Activated CD8-positive, alpha-beta T cell treated with anti-CD3 and anti-CD28 coated beads for 36 hours (primary cell): ENCODE measurements around the gene CRIM1. TPM values are rescaled to one million over a fixed set of nuclear protein-coding genes. Genes with fewer than 3 reads are reported as not detected.
A peak's percentile ranks its signal among the peaks of the same experiment; 100 is the strongest.

Source experiments
- ATAC-seq: fragments of 200-7000 bp; cut with Tn5 transposase; one replicate; pipeline ENCODE4 v1.10.0; 2021; ENCODE audit warnings: mild to moderate bottlenecking, moderate library complexity
- CTCF ChIA-PET: fragments of 350-600 bp; sonication (Branson Sonifier 250); formaldehyde crosslinking; loops from one replicate; lab custom pipeline; 2021; ENCODE audit warnings: antibody characterized with exemption; lab: Charles Lee
- POLR2A ChIA-PET: fragments of 350-600 bp; sonication (Branson Sonifier 250); formaldehyde crosslinking; loops from one replicate; lab custom pipeline; 2021; ENCODE audit warnings: antibody characterized with exemption; lab: Charles Lee
- DNase-seq: peaks from one replicate; pipeline ENCODE4 v3.0.0-alpha.2; 2020
- H3K27ac Mint-ChIP-seq: one replicate; pipeline ENCODE4 v1.8.0; 2021; ENCODE audit warnings: mild to moderate bottlenecking, mixed read lengths
- H3K27me3 Mint-ChIP-seq: one replicate; pipeline ENCODE4 v1.8.0; 2021; ENCODE audit warnings: mixed read lengths
- H3K36me3 Mint-ChIP-seq: one replicate; pipeline ENCODE4 v1.8.0; 2021; ENCODE audit warnings: low read depth, mixed read lengths
- H3K4me1 Mint-ChIP-seq: one replicate; pipeline ENCODE4 v1.8.0; 2021; ENCODE audit warnings: low read depth, mixed read lengths
- H3K4me3 Mint-ChIP-seq: one replicate; pipeline ENCODE4 v1.8.0; 2021; ENCODE audit warnings: mild to moderate bottlenecking, moderate library complexity, mixed read lengths
- H3K9me3 Mint-ChIP-seq: one replicate; pipeline ENCODE4 v1.8.0; 2021; ENCODE audit warnings: mixed read lengths
- intact Hi-C: fragments of 100-400 bp; cut with micrococcal nuclease; formaldehyde crosslinking; loops from one replicate; pipeline ENCODE4 v1.10.0; 2022
- total RNA-seq, 2 experiments: library from RNA; stranded (reverse); gene quantifications; one replicate each; pipeline ENCODE4 v1.2.3, GENCODE V29; 2021
- TF ChIP-seq, protein P1 (sequence below): fragments of 200-600 bp; IDR thresholded peaks from one replicate; pipeline ENCODE4 v1.8.0; 2022; ENCODE audit warnings: antibody characterized with exemption, mild to moderate bottlenecking

CRIM1 gene
- total RNA-seq, 2 experiments from 2014 or later, result 14.4 to 15.9 TPM

DNA sequence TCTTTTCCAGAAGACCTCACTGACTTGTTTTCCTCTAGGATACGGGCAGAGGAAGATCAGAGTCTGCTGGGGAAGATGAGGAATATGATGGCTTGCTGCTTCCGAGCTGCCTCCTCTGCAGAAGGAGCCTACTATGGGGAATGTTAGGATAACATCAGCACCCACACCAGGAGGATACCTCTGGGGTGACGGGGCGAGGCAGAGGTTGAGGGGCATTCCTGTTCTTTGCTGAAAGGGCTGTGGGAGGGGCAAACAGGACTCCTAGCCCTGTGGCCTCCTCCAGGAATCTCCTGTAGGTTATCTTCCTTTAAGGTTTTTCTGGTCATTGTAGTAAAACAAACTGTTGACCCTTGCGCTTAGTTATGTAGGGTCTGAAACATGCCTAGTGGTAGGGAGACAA, 102.5 kb downstream of the CRIM1 start:
- no peaks in the 10 kb centered on the region for H3K27me3 Mint-ChIP-seq
- H3K27ac Mint-ChIP-seq, result no peak overlapping the region
- intact Hi-C loops, result no loop called here
- ChIA-PET CTCF (no interaction called here), POLR2A (no interaction called here)
- H3K4me1 Mint-ChIP-seq, result no peaks in the 10 kb centered on the region
- ATAC-seq, result no peak
- H3K4me3 Mint-ChIP-seq, result no peak overlapping the region
- no peaks in the 10 kb centered on the region for H3K9me3 Mint-ChIP-seq
- no peaks in the 10 kb centered on the region for H3K36me3 Mint-ChIP-seq
- TF ChIP-seq, protein P1, sequence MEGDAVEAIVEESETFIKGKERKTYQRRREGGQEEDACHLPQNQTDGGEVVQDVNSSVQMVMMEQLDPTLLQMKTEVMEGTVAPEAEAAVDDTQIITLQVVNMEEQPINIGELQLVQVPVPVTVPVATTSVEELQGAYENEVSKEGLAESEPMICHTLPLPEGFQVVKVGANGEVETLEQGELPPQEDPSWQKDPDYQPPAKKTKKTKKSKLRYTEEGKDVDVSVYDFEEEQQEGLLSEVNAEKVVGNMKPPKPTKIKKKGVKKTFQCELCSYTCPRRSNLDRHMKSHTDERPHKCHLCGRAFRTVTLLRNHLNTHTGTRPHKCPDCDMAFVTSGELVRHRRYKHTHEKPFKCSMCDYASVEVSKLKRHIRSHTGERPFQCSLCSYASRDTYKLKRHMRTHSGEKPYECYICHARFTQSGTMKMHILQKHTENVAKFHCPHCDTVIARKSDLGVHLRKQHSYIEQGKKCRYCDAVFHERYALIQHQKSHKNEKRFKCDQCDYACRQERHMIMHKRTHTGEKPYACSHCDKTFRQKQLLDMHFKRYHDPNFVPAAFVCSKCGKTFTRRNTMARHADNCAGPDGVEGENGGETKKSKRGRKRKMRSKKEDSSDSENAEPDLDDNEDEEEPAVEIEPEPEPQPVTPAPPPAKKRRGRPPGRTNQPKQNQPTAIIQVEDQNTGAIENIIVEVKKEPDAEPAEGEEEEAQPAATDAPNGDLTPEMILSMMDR, result no peak
- no peak for DNase-seq

DNA sequence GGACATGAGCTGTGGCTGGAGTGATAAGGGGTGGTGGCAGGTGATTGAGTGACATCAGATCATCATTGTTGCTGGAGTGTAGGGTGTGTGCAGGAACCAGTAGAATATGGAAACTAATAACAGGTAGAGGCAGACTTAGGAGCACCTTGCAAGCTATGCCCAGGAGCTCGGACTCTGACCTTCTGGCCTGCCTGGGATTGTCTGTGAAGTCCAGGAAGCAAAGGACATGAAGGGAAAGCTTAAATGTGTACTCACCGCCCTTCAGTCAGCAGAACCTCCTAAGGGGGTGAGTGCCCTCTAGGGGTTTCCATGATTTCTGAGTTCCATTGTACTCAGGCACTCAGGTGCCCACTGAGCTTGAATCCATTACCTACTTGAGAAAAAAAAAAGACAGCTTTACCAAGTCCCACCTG, 104.2 kb downstream of the CRIM1 start:
- H3K27me3 Mint-ChIP-seq, result no peaks in the 10 kb centered on the region
- CTCF ChIA-PET, result interaction anchor here (0.9 kb wide), 1 partner anchor 10 kb away, joined by 3 read pairs; no protein-coding TSS in a partner anchor
- TF ChIP-seq, protein P1, result no peak
- H3K4me3 Mint-ChIP-seq, result no peak overlapping the region
- POLR2A ChIA-PET, result no interaction called here
- no peaks in the 10 kb centered on the region for H3K9me3 Mint-ChIP-seq
- no peaks in the 10 kb centered on the region for H3K4me1 Mint-ChIP-seq
- ATAC-seq (no peak), DNase-seq (no peak)
- H3K36me3 Mint-ChIP-seq, result peaks cover 4% of the 10 kb centered on the region
- no peak overlapping the region for H3K27ac Mint-ChIP-seq
- intact Hi-C loops, result no loop called here

DNA sequence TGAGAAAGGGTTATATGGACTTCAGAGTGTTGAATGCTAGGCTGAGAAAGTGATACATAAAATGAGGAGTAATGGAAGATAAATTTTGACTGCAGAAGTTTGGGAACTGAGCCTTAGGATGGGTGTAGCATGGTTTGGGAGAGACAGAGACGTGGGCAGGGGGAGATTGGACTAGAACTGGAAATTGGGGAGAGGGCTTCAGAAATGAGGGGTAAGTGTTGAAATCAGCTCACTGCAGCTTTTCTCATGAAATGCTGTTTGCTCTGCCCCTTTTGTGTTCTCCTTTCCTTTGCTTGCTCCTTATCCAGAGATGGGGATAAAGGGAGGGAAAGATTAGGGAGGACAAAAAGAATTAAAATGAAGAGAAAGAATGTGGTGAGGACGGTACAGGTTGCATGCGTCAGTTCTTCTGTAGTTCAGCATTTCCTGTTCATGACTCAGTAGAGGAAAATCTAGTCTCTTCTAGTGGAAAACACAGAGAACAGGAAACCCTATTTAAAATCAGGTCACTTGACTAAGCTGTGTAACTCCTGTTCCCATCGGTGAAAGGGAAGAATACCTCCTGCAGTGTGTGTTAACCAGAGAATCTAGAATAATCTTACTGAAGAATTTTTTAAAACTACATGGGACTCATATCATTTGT, 105.6 kb downstream of the CRIM1 start:
- H3K36me3 Mint-ChIP-seq, result peaks cover 6% of the 10 kb centered on the region
- DNase-seq (no peak), ATAC-seq (peak; percentile 91)
- H3K9me3 Mint-ChIP-seq, result no peaks in the 10 kb centered on the region
- no peaks in the 10 kb centered on the region for H3K27me3 Mint-ChIP-seq
- TF ChIP-seq, protein P1, result no peak
- intact Hi-C loops, result no loop called here
- ChIA-PET POLR2A (no interaction called here), CTCF (interaction anchor here (1.1 to 1.4 kb wide), 2 partner anchors 101 to 324 kb away, joined by 3 to 4 read pairs; no protein-coding TSS in a partner anchor)
- no peak overlapping the region for H3K4me3 Mint-ChIP-seq
- H3K4me1 Mint-ChIP-seq, result no peaks in the 10 kb centered on the region
- H3K27ac Mint-ChIP-seq, result no peak overlapping the region

DNA sequence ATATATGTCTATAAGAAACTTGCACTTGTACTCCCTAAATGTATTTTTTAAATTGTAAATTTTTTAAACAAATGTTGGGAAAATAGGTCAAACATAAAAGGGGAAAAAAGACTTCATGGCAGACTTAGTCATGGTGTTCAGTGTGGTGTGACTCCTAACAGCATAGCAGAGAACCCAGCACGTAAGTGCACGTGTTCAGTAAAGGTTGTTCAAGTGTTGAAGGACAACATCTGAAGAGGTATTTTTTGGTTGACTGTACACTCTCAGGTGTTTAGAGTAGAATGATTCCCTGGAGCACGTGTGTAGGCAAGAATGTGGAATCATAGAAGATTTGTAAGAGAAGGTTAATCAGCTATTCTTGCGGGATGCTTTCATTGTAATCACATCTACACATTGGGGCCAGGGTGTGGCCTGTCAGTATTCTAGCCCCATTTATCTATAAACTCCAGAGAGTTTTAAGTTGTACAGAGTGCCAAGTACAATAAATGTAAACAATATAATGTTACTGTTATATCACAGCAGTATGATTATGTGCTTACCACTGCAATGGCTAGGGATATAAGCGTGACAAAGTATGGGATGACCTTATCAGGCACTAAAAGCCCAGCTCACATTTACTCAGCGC, 106.8 kb downstream of the CRIM1 start:
- H3K27me3 Mint-ChIP-seq, result no peaks in the 10 kb centered on the region
- H3K9me3 Mint-ChIP-seq, result no peaks in the 10 kb centered on the region
- POLR2A ChIA-PET, result no interaction called here
- ATAC-seq (no peak), DNase-seq (no peak)
- no peak overlapping the region for H3K27ac Mint-ChIP-seq
- CTCF ChIA-PET, result interaction anchor here (1.4 kb wide), 1 partner anchor 103 kb away, joined by 3 read pairs; no protein-coding TSS in a partner anchor
- H3K4me3 Mint-ChIP-seq, result no peak overlapping the region
- intact Hi-C loops, result no loop called here
- TF ChIP-seq, protein P1, result no peak
- peaks cover 10% of the 10 kb centered on the region for H3K36me3 Mint-ChIP-seq
- H3K4me1 Mint-ChIP-seq, result no peaks in the 10 kb centered on the region

DNA sequence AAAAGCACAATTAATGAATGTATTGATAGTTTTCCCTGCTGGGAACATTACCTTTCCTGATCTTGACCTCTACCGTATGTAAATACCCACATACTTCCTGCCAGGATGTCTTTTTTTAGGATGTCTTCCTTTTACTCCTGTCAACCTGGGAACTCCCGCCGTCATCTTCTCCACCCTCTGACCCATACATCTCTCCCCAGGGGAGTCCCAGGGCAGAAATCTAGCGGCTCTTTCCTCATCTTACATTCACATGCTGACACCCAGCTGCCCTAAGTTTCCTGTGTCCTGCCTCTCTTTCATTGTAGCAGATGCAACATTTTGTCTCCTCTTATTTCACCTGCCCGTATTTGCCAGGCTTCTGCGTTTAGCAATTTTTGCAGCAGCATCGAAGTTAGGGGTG, 107.8 kb downstream of the CRIM1 start:
- H3K9me3 Mint-ChIP-seq, result no peaks in the 10 kb centered on the region
- no peaks in the 10 kb centered on the region for H3K4me1 Mint-ChIP-seq
- H3K4me3 Mint-ChIP-seq, result no peak overlapping the region
- DNase-seq (no peak), ATAC-seq (no peak)
- TF ChIP-seq, protein P1, result no peak
- ChIA-PET POLR2A (no interaction called here), CTCF (no interaction called here)
- peaks cover 10% of the 10 kb centered on the region for H3K36me3 Mint-ChIP-seq
- intact Hi-C loops, result no loop called here
- H3K27me3 Mint-ChIP-seq, result no peaks in the 10 kb centered on the region
- H3K27ac Mint-ChIP-seq, result no peak overlapping the region
